Stomach (tissue), 4 donors: Measurements from ENCODE around the gene FBP2.

Experiments
- CTCF ChIP-seq, 7 experiments: fragments of 450-650 bp in 4 of 7; fragments of 200-600 bp in 3 of 7; sonication (generic) in 3 of 7; IDR thresholded peaks; one replicate each; pipeline ENCODE4 v1.5.1; 2016 to 2019; ENCODE audit warnings: antibody characterized with exemption in 7 of 7, control low read depth in 2 of 7, mild to moderate bottlenecking in 1 of 7
- POLR2A ChIP-seq, 4 donors: fragments of 450-650 bp; IDR thresholded peaks; one replicate each; pipeline ENCODE4 v1.6.1; 2016; ENCODE audit warnings: antibody characterized with exemption in 4 of 4, control low read depth in 2 of 4, mild to moderate bottlenecking in 1 of 4, moderate library complexity in 1 of 4

GRCh38 chr9:94586316-94586715, 7.3 kb downstream of the FBP2 start:
- no peak for TF ChIP-seq POLR2A (IDR thresholded peaks at IDR 0.05)
- no peak for TF ChIP-seq CTCF (IDR thresholded peaks at IDR 0.05)
